Measurements from ENCODE around the gene EVPL. TPM values are rescaled to one million over a fixed set of nuclear protein-coding genes. Genes with fewer than 3 reads are reported as not detected.
"Not testable (repeated sequence)": the region's sequence is repeated elsewhere in the genome, so short reads cannot be mapped to it uniquely, and the experiment has no call there.

The EVPL gene
- total RNA-seq, 2 experiments from 2014 or later: 0.34 to 0.47 TPM

GRCh38 chr17:75975757-75976174 lies 51.3 kb downstream of the EVPL start:
- CTCF ChIA-PET: no interaction called here
- peaks cover 40% of the 10 kb centered on the region for H3K4me1 Mint-ChIP-seq (ENCODE audit: low read depth)
- no peaks in the 10 kb centered on the region for H3K27me3 Mint-ChIP-seq (ENCODE audit: low read depth)
- no peak overlapping the region for H3K4me3 Mint-ChIP-seq
- POLR2A ChIA-PET: no interaction called here
- no peak overlapping the region for H3K27ac Mint-ChIP-seq
- ATAC-seq (no peak), DNase-seq (no peak)
- H3K36me3 Mint-ChIP-seq (ENCODE audit: low read depth): peaks cover 33% of the 10 kb centered on the region
- H3K9me3 Mint-ChIP-seq (ENCODE audit: insufficient read depth): no peaks in the 10 kb centered on the region

DNA sequence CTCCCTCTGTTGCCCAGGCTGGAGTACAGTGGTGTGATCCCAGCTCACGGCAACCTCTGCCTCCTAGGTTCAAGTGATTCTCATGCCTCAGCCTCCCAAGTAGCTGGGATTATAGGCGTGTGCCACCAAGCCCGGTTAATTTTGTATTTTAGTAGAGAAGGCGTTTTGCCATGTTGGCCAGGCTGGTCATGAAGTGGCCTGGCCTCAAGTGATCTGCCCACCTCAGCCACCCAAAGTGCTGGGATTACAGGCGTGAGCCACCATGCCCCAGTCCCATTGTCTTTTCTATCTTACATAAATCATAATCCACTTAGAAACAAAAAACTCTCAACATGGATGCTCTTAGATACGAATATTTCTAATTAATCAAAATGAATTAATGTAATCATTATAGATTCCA lies 51.9 kb downstream of the EVPL start:
- DNase-seq; ATAC-seq; H3K27ac Mint-ChIP-seq; H3K9me3 Mint-ChIP-seq (ENCODE audit: insufficient read depth); H3K4me3 Mint-ChIP-seq; H3K27me3 Mint-ChIP-seq (ENCODE audit: low read depth); POLR2A ChIA-PET: not testable (repeated sequence)
- Mint-ChIP-seq H3K36me3 (ENCODE audit: low read depth) (peaks cover 32% of the 10 kb centered on the region), H3K4me1 (ENCODE audit: low read depth) (peaks cover 34% of the 10 kb centered on the region)
- CTCF ChIA-PET: interaction anchor here (1.3 kb wide), 1 partner anchor 10 kb away, joined by 5 read pairs; no protein-coding TSS in a partner anchor

DNA sequence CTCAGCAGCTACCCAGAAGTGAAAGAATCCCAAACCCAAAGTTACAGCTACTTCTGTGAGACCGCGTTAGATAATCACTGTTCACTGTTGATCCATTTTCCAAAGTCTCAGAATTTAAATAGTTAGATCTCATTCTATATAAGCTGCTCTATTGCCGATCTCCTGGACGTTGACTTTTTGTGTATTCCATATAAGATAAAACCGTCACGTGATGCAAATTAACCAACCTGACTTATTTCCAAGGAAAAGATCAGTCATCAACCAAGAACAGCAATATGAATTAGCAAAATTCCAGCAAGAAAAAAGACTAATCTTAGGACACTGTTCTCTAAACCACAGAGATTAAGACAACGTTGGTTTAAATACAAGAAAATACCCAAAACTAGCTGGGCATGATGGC lies 56.5 kb downstream of the EVPL start:
- ATAC-seq (no peak), DNase-seq (no peak)
- H3K4me3 Mint-ChIP-seq: no peak overlapping the region
- peaks cover 8% of the 10 kb centered on the region for H3K4me1 Mint-ChIP-seq (ENCODE audit: low read depth)
- no peak overlapping the region for H3K27ac Mint-ChIP-seq
- ChIA-PET POLR2A (no interaction called here), CTCF (interaction anchor here (1.0 kb wide), 1 partner anchor 35 kb away, joined by 3 read pairs; no protein-coding TSS in a partner anchor)
- no peaks in the 10 kb centered on the region for H3K27me3 Mint-ChIP-seq (ENCODE audit: low read depth)
- peaks cover 18% of the 10 kb centered on the region for H3K36me3 Mint-ChIP-seq (ENCODE audit: low read depth)
- no peaks in the 10 kb centered on the region for H3K9me3 Mint-ChIP-seq (ENCODE audit: insufficient read depth)

DNA sequence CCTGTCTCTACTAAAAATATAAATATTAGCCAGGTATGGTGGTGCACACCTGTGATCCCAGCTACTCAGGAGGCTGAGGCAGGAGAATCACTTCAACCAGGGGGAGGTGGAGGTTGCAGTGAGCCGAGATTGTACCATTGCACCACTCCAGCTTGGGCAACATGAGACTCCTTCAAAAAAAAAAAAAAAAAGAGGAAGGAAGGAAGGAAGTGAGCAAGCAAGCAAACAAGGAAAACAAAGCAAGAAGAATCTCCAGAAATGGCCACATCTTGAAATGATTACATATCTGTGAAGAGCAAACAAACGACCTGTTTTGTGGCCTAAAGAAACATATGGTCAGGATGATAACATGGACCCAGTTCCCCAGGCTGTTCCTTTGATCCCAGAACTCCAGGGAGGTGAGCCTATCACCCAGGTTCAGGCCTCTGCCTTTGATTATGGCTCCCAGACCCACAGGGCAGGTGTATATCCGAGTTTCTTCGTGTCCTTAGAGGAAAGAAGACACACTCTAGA lies 57.0 kb downstream of the EVPL start:
- Mint-ChIP-seq H3K4me3 (no peak overlapping the region), H3K36me3 (ENCODE audit: low read depth) (peaks cover 19% of the 10 kb centered on the region), H3K9me3 (ENCODE audit: insufficient read depth) (no peaks in the 10 kb centered on the region), H3K4me1 (ENCODE audit: low read depth) (peaks cover 6% of the 10 kb centered on the region), H3K27ac (no peak overlapping the region), H3K27me3 (ENCODE audit: low read depth) (no peaks in the 10 kb centered on the region)
- DNase-seq (no peak), ATAC-seq (no peak)
- CTCF ChIA-PET: interaction anchor here (1.0 kb wide), 1 partner anchor 35 kb away, joined by 3 read pairs; no protein-coding TSS in a partner anchor
- POLR2A ChIA-PET: no interaction called here

GRCh38 chr17:75969044-75969443 lies 58.1 kb downstream of the EVPL start:
- not testable (repeated sequence) for H3K9me3 Mint-ChIP-seq (ENCODE audit: insufficient read depth); H3K4me3 Mint-ChIP-seq; ATAC-seq; H3K27ac Mint-ChIP-seq; DNase-seq; H3K27me3 Mint-ChIP-seq (ENCODE audit: low read depth); H3K4me1 Mint-ChIP-seq (ENCODE audit: low read depth)
- ChIA-PET CTCF (interaction anchor here (1.3 kb wide), 1 partner anchor 31 kb away, joined by 4 read pairs; no protein-coding TSS in a partner anchor), POLR2A (interaction anchor here (0.7 kb wide), 1 partner anchor 64 kb away, joined by 3 read pairs; the partner anchor contains the start of gene MRPL38)
- H3K36me3 Mint-ChIP-seq (ENCODE audit: low read depth): peaks cover 16% of the 10 kb centered on the region

DNA sequence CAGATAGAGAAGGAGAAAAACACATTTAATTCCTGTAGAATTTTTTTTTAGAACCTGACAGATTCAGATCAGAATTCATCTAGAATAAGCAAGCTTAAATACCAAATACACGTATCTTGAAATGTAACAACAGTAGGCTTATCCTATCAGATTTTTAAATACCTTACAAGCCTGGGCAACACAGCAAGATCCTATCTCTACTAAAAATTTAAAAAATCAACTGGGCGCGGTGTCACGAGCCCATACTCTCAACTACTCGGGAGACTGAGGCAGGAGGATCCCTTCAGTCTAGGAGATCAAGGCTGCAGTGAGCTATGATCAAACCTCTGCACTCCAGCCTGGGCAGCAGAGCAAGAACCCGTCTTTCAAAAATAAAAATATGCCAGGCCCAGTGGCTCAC lies 61.6 kb downstream of the EVPL start:
- POLR2A ChIA-PET: interaction anchor here (0.6 to 1.1 kb wide), 2 partner anchors 15 to 448 kb away, joined by 3 read pairs; no protein-coding TSS in a partner anchor
- peaks cover 9% of the 10 kb centered on the region for H3K36me3 Mint-ChIP-seq (ENCODE audit: low read depth)
- no peak overlapping the region for H3K27ac Mint-ChIP-seq
- H3K4me3 Mint-ChIP-seq: no peak overlapping the region
- CTCF ChIA-PET: interaction anchor here (0.8 to 1.6 kb wide), 6 partner anchors 9 to 332 kb away, joined by 3 to 5 read pairs (median 3); partner anchors contain the start of genes ACOX1 and TEN1
- ATAC-seq (no peak), DNase-seq (no peak)
- H3K27me3 Mint-ChIP-seq (ENCODE audit: low read depth): no peaks in the 10 kb centered on the region
- H3K4me1 Mint-ChIP-seq (ENCODE audit: low read depth): peaks cover 8% of the 10 kb centered on the region
- H3K9me3 Mint-ChIP-seq (ENCODE audit: insufficient read depth): no peaks in the 10 kb centered on the region

- no peak for ATAC-seq
- Mint-ChIP-seq H3K9me3 (ENCODE audit: insufficient read depth) (no peaks in the 10 kb centered on the region), H3K27ac (no peak overlapping the region), H3K4me1 (ENCODE audit: low read depth) (peaks cover 8% of the 10 kb centered on the region), H3K27me3 (ENCODE audit: low read depth) (no peaks in the 10 kb centered on the region), H3K36me3 (ENCODE audit: low read depth) (peaks cover 19% of the 10 kb centered on the region), H3K4me3 (no peak overlapping the region)
- no peak for DNase-seq
- POLR2A ChIA-PET: interaction anchor here (0.6 kb wide), 1 partner anchor 565 kb away, joined by 3 read pairs; no protein-coding TSS in a partner anchor
- CTCF ChIA-PET: interaction anchor here (1.2 to 3.3 kb wide), 3 partner anchors 32 to 54 kb away, joined by 3 to 8 read pairs (median 5); no protein-coding TSS in a partner anchor
These were observed 67.1 kb downstream of the EVPL start for GRCh38 chr17:75959839-75960511.

- ATAC-seq: no peak
- POLR2A ChIA-PET: no interaction called here
- DNase-seq: no peak
- peaks cover 6% of the 10 kb centered on the region for H3K4me1 Mint-ChIP-seq (ENCODE audit: low read depth)
- no peaks in the 10 kb centered on the region for H3K27me3 Mint-ChIP-seq (ENCODE audit: low read depth)
- H3K27ac Mint-ChIP-seq: no peak overlapping the region
- no peaks in the 10 kb centered on the region for H3K9me3 Mint-ChIP-seq (ENCODE audit: insufficient read depth)
- CTCF ChIA-PET: interaction anchor here (1.2 to 3.3 kb wide), 3 partner anchors 32 to 55 kb away, joined by 3 to 8 read pairs (median 5); no protein-coding TSS in a partner anchor
- peaks cover 21% of the 10 kb centered on the region for H3K36me3 Mint-ChIP-seq (ENCODE audit: low read depth)
- no peak overlapping the region for H3K4me3 Mint-ChIP-seq
These were observed 67.9 kb downstream of the EVPL start for GRCh38 chr17:75959051-75959838.

Other genes with a start within 250 kb of the EVPL start
- 10 to 100 TPM; 30.2 to 31.0 TPM for gene UNK, start 242.5 kb downstream of the EVPL start, total RNA-seq
- gene UNC13D, start 182.9 kb downstream of the EVPL start, total RNA-seq: 100 to 1,000 TPM; 234 to 249 TPM
- 10 to 100 TPM; 64.3 to 68.6 TPM for gene WBP2, start 172.0 kb downstream of the EVPL start, total RNA-seq
- gene TRIM47, start 148.7 kb downstream of the EVPL start, total RNA-seq: 10 to 100 TPM; 31.4 to 36.8 TPM
- gene TRIM65, start 130.4 kb downstream of the EVPL start, total RNA-seq: 10 to 100 TPM; 35.8 to 37.3 TPM
- 100 to 1,000 TPM in 1 of 2 experiments, 10 to 100 TPM in 1; 89.0 to 113 TPM for gene MRPL38, start 122.4 kb downstream of the EVPL start, total RNA-seq
- gene FBF1, start 86.3 kb downstream of the EVPL start, total RNA-seq: 10 to 100 TPM; 23.4 to 24.5 TPM
- gene ACOX1, start 48.1 kb downstream of the EVPL start, total RNA-seq: 10 to 100 TPM; 30.3 to 32.2 TPM
- gene TEN1, start 48.1 kb downstream of the EVPL start, total RNA-seq: 10 to 100 TPM; 16.8 to 21.0 TPM
- gene CDK3, start 26.5 kb downstream of the EVPL start, total RNA-seq: 1 to 10 TPM; 6.4 to 7.3 TPM
- gene SRP68, start 45.2 kb upstream of the EVPL start, total RNA-seq: 10 to 100 TPM; 85.1 to 86.0 TPM
- under 1 TPM in 1 of 2 experiments, not detected in 1; 0.18 TPM for gene GALR2, start 47.5 kb upstream of the EVPL start, total RNA-seq
- under 1 TPM; 0.18 to 0.34 TPM for gene ZACN, start 51.9 kb upstream of the EVPL start, total RNA-seq
- 100 to 1,000 TPM; 126 to 129 TPM for gene EXOC7, start 76.5 kb upstream of the EVPL start, total RNA-seq
- gene FOXJ1, start 113.9 kb upstream of the EVPL start, total RNA-seq: 1 to 10 TPM; 8.7 to 9.1 TPM
- gene RNF157, start 213.2 kb upstream of the EVPL start, total RNA-seq: 100 to 1,000 TPM; 150 to 165 TPM
- 100 to 1,000 TPM; 318 to 359 TPM for gene UBALD2, start 238.0 kb upstream of the EVPL start, total RNA-seq

Data from activated CD8-positive, alpha-beta T cell treated with anti-CD3 and anti-CD28 coated beads, Interleukin-2, amount 10 ng/mL, durations not matched to agents 7 days and 5 days (primary cell).